HG02943 (cell line): ENCODE results near the gene LPIN1.

Source experiments
- ATAC-seq: cut with Tn5 transposase; IDR thresholded peaks from one replicate; pipeline ENCODE4 v1.9.1; 2021; ENCODE audit warnings: mild to moderate bottlenecking, low read depth, moderate library complexity; ENCODE audit not compliant: unreplicated experiment

LPIN1 gene

DNA sequence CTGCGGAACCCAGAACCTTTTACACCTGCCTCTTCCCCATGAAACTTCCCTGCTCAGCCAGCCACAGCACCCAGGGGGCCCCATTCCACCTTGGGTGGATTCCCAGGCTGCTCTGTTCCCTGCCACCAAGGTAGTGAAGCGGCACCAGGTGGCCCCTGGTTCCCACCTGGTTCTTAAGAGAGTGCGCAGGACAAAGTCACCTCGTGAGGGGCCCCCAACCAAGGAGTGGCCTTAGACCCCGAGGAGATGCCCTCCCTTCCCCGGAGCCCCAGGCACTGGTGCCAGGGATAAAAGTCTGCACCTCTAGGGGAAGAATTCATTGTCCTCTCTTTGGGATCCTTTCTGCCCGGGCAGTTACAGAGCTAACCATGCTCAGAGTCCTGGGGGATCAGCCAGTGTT is 3.1 kb upstream of the LPIN1 start:
- no peak for ATAC-seq

DNA sequence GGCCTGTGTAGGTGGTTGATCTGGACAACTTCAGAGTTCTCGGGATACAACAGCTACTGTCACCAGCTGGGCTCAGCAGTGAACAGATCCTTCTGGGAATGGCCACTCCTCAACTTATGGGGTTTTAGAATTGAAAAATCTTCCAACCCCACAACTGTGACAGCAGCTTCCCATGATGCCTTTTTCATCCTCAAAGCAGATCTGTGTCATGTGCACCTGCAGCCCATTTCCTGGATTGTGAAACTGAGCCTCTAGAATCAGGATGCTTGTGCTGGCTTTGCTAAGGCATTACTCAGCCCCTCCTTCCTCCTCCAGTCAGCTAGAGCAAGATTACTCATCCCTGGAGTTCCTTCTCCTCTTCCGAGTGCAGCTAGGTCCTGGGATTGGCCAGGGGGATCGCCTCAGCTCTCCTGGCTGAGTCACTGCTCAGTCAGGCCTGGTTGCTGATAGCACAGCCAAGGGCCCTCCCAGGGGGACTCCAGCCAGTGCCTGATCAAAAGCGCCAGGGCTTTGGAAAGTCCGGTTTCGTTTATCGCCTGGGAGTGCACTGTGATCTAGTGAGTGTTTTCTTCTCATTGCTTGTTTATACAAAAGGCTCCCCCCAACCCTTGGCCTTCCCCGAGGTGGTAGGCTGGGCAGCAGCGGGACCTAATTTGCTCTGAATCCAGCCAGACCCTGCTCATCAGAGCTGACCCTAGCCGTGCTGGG is 2.4 kb upstream of the LPIN1 start:
- ATAC-seq, result peak; percentile 37

DNA sequence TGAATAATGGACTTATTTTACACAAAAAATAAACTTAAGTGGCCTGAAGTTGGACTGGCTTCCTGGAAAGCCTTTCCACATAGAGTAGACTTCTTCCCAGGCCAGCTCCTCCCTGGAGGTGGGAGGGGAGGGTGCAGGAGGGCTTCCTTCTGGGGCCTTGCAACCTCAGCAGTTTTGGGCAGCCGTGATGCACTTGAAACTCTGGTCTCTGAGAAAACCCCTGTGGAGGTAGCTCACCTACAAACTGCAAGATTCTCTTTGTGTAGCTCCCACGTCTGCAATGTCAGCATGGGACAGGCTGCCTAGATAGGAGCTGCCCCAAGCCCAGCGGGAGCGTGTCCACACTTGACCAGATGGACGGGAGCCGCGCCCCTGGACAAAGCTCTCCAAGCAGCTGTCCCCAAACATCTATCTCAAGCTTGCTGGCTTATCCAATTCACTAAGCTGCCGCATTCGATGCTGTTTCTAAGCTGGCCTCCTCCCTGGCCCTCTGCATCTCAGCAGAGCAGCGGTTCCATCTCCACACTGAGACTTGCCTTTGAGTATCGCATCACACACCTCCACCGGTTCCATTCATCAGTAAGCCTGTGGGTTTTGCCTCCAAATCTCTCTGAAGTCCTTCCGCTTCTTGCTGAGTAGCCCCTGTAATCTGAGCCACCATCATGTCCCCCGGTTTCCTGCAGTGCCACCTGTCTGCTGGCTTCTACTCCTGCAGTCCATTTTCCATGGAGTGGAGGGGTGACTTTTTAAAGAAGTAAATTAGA is 1.6 kb upstream of the LPIN1 start:
- ATAC-seq, result no peak

DNA sequence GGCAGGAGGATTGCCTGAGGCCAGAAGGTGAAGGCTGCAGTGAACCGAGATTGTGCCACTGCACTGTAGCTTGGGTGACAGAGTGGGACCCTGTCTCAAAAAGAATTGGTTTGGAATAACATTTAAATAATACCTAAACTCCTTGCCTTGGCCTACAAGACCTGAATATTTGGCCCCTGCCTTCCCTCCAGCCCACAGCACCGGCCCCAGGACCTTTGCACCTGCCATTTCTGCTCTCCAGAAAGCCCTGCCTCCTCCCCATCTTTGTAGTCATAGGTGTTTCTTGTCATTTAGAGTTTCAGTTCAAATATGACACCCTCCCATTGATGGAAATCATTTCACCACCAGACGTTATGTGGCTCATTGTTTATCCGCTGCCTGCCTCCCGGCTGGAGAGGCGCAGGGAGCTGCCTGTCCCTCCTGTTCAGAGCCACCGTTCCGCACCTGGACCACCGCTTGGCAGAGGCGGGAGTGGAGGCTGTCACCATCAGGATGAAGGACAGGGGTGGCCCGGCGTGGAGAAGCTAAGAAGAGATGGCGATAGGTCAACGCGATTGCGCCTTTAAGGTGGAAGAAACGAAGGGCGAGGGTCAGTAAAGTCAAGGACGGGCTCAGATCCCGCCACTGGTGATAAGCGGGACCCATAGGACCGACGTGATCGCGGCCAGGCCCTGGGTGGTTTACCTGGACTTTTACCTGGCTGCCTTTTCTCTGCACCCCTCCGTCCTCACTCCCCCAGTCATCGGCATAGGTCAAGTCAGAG is 638 bp upstream of the LPIN1 start:
- ATAC-seq, result no peak

DNA sequence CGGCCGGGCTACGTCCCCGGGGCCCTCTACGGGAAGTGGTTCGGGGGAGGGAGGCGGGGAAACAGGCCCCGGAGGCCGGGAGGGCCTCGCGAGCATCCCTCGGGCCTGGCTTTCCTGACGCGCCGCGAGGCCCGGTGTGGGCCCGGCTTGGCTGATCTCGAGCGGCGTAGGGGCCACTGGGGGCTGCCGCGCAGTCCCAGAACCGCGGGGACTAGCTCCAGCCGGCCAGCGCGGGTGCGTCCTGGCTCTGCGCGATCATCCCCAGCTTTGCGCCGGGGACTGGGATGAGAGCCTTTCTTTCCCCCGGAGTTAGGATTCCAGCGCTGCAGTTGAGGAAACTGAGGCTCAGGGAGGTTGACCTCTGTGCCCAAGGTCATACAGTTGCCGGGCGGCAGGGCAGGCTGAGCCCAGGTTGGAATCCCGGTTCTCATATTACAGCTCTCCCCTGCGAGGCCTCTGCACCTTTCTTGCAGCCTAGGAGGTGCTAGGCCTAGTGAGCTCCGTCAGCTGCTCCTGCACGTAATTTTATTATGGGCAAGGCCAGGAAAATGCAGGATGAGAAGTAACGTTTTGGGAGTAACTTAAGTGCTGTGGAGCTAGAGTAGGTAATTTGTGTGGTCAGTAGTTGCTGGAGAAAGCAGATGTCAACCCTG is 501 bp downstream of the LPIN1 start:
- peak; percentile 9 for ATAC-seq

DNA sequence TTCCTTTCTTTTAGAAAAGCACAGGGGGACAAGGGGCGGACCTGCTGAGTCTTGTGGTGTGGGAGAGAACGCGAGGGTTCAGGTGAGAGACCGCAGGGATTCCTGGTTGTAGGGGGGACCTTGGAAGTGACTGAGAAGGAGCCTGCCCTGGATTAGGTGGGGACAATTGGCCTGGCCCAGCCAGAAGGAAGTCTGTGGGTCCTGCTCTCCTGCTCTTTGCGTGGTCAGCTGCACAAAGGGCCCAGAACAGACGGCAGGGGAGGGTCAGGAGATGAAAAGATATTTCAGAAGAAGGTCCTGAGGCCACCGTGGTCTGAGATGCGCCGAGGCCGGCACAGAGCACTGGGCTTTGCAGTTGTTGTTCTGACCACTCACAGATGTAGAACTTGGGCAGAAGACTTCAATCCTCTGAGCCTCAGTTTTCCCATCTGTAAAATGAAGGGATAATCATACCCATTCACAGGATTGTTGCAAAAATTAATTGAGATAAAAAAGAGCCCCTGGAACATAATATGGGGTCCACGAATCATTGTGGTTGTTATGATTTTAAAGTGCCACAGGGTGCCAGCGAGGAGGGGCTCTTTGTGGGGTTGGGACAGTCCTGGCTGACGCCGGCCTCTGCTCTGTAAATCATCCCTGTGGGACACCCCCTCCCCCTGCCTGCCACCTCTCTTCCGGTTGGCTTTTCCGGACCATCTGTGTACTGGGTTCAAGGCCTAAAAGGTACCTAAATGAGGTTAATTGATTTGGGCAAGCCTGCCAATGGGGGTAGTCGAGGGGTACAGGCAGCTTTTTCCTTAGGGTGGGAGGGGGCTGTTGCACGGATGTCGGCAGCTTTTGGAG is 1.8 kb downstream of the LPIN1 start:
- no peak for ATAC-seq

DNA sequence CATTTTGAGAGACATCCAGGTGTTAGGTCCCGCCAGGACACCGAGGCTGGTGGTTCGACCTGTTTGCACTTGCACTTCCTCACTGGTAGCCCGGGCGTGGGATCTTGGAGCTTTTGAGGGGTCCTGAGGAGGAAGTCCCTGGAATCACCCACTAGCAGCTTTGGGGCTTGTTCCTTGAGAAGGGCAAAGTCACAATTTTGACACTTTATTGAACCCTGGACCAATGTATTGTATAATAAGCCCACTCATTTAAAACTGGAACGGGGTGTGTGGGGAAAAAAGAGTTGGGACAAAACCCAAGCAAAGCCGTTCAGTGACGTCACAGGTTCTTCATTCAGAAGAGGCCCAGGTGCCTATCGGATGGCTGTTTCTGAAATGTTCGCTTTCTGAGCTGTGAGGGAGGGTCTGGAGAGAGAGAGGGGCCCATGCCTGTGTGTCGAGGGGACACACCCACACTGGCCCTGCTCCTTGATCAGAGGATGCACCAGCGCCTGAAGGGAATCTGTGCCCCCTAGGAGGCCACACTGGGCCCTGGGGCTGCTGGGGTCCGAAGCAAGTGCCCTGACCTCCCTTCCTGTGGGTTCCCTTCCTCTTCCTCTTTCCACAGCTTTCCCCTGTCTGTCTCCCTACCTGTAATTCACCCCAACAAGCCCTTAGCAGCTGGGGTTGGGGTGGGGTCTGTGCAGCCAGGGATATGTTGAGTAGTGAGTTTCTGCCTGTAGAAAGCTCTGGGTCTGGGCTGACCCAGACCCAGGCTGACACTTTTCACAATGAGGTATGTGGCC is 2.6 kb downstream of the LPIN1 start:
- no peak for ATAC-seq

DNA sequence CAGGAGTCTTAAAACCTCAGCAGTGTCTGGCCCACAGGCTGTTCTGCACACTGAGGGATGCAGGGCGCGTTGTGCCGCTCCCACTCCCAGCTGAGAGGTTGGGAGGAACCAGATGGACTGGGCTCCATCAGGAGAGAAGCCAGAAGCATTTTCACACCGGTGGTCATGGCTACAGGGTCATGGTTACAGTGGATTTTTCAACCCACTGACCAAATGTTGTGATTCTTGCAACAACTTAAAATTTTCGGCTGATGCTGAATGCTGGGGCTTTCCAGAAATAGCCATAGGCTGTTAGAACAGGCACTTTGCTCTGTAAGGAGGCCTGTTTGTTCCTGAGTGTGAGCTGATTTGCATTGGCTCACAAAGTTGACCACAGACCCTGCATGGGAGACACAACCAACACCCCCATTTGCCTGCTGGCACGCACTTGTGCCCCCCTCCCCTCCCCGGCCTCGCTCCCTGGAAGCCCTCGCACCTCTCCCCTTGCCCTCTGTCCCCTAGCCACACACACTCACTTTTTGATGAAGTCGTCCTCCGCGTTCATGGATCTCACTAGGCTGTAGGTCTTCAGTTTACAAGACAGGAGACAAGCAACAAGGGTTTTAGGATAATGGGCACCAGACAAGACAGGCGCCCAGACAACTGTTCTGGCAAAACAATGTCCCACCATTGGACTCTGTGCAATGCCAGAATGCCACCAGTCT is 3.4 kb downstream of the LPIN1 start:
- no peak for ATAC-seq

DNA sequence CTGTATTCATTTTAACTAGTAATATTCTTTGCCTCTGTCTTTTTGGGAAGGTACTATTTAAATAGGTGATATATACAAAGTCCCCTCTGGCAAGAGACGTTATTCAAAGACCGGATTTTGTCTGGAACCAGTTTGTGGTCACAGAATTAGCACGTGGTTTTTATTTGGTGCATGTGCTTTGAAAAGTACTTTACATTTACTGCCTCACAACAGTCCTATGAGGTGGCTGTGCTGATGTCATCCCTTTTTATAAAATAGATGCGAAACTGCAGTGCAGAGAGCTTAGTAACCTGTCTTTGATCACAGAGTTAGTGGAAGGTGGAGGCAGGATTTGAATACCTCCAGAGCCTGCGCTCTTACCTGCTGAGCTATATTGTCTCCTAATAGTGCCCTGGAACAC is 4.0 kb downstream of the LPIN1 start:
- peak; percentile 28 for ATAC-seq

DNA sequence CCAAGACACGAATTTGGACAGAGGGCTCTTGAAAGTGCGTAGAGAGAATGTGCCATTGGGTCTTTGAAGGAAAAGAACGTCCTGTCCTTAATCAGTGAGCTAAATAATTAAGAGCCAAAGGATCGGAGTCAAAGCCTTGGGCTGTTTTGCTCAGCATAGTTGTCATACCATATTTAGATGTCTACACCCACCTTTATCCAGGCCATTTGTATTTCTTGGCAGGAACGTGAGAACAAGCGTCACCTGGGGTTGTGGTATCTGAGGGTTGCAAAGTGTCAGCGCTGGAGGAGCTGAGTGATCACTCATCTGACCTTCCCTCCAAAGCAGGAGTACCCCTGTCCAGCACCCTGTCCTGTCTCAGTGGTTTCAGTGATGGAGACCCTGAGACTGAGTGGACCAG is 4.5 kb downstream of the LPIN1 start:
- ATAC-seq, result no peak

DNA sequence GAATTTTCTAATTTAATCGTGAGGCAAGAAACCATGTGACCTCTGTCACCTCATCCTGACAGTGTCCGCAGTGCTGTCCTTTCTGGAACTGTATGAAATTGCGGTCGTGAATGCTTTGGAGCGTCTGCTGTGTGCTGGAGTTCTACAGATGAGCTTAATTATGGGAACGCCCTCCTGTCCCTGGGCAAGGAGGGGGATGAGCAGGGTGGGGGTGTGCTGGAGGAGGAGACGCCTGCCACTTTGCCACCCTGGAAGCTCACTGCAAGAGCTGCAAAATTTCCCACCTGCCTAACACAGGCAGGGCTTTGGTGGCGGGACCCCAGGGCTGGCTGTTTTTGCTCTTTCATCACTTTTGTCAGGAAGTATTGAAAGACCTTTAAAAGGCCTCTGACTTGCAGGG is 6.5 kb downstream of the LPIN1 start:
- ATAC-seq, result no peak

DNA sequence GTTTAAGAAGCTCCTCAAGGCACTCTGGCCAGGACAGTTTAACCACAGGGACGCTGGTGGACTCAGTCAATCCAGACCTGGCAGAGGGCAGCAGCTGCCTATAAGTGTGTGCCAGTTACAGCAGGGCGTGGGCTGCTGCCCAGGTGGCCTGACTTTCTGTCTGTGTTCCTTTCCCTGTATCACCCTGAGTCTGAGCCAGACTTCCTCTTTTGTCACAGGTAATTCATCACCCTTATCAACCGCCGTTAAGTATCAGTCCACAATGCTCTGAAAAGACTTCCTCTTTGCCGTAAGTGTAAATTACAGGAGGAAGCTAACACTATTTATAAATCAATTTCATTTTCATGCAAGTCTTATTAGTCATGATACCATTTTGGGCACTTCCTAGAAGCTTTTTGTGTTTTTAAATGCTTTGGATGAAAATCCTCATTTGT is 7.0 kb downstream of the LPIN1 start:
- peak; percentile 86 for ATAC-seq

DNA sequence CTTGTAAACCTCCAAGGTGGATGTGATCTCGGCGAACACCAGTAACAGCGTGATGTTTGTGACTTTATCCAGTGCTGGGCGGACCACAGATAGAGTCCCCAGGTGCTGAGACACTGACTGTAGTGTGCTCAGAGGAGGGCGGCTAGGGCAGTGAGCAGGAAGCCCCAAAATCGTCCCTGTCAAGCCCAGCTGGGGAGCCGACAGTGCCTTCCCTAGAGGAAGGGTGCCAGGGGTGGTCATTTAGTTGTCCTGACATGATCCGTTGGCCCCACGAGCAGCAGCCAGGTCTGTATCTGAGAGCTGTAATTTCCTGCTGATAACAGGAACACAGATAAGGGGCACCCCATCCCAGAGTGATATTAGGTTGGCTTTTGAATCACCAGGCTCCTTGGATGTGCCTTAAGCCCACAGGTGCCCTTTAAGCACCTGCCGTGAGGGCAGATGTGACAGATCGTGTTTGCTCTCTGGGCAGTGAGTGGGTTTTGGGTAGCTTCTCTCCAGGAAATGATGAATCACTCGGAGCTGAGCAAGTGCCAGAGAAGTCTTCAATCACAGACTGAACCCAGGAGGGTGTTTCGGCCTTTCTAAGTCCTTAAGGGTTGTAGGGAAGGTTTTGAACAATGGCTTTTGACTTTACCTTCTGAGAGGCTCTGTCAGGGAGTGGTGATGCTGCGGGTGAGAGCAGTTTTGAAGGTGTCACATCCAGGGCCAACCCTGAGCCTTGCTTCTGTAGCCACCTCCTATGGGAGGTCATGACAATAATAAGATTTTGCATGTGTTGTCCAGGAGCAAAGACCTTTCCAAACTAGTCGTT is 7.7 kb downstream of the LPIN1 start:
- ATAC-seq, result peak; percentile 38

DNA sequence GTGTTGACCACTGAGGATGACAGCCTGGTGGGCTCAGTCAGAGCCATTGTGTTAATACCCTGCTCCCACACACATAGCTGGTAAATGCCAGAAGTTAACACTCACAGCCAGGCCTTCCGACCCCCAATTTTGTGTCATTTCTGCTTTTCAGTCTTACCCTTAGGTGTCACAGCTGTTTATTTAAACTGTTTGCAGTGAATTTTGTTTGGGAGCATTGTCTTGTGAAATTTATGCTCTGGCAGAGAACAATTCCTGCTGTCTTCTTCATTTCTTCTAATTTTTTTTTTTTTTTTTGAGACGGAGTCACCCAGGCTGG is 8.2 kb downstream of the LPIN1 start:
- ATAC-seq, result no peak

DNA sequence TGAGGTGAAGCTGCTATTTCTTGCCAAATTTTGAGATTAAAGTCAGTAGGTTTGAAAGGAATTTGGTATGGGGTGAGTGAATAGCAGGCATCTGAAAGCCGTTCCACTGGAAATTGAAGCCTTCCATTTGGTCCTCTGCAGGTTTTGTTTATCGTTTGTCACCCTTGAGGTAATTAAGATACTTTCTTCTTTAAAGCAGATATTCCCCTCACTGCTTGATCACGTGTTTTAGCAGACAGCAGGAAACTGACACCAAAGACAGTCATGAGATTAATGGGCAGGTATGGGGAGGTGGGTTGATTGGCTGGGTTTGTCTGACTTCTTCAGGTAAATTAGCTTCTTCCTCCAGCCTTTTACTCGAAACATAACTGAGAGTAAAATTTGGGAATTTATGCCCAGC is 10.7 kb downstream of the LPIN1 start:
- no peak for ATAC-seq

DNA sequence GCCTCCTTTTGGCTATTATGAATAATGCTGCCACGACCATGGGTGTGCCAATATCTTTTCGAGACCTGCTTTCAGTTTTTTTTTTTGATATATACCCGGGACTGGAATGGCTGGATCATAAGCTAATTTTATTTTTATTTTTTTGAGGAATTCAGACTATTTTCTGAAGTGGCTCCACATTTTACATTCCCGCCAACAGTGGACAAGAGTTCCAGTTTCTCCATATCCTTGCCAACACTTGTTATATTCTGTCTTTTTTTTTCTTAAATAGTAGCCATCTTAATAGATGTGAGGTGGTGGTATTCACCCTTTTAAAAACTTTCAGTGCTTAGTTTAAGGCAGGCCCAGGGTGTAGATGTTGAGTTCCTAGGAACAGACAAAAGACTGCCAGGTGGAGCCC is 11.8 kb downstream of the LPIN1 start:
- no peak for ATAC-seq

DNA sequence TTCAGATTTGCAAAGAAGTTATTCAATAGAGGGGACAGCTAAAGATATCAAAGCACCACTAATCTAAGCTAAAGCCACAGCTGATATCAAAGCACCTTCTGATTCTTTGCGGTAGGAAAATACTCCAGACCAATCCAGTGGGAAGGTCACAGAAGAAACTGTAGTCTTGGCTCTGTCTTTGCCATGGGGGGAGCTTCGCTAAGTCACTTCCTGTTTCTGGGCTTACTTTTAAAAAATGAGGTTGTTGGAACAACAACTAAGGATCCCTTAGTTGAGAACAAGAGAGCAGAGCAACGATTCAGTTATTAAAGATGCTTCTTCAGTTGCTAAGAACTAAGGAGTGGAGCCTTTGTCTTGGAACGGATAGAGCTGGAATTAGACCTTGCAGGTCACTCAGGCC is 12.2 kb downstream of the LPIN1 start:
- ATAC-seq, result no peak
